ENCODE results near the gene CLASP1.

- no peak for TF ChIP-seq POLR2A (IDR thresholded peaks at IDR 0.05)
- TF ChIP-seq, protein P1, sequence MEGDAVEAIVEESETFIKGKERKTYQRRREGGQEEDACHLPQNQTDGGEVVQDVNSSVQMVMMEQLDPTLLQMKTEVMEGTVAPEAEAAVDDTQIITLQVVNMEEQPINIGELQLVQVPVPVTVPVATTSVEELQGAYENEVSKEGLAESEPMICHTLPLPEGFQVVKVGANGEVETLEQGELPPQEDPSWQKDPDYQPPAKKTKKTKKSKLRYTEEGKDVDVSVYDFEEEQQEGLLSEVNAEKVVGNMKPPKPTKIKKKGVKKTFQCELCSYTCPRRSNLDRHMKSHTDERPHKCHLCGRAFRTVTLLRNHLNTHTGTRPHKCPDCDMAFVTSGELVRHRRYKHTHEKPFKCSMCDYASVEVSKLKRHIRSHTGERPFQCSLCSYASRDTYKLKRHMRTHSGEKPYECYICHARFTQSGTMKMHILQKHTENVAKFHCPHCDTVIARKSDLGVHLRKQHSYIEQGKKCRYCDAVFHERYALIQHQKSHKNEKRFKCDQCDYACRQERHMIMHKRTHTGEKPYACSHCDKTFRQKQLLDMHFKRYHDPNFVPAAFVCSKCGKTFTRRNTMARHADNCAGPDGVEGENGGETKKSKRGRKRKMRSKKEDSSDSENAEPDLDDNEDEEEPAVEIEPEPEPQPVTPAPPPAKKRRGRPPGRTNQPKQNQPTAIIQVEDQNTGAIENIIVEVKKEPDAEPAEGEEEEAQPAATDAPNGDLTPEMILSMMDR (IDR thresholded peaks at IDR 0.05): no peak
These were observed 332.3 kb downstream of the CLASP1 start for GRCh38 chr2:121316986-121317385.
